ENCODE data around the gene ZNF787.
"Not testable (repeated sequence)": the region's sequence is repeated elsewhere in the genome, so short reads cannot be mapped to it uniquely, and the experiment has no call there.

The ZNF787 gene

DNA sequence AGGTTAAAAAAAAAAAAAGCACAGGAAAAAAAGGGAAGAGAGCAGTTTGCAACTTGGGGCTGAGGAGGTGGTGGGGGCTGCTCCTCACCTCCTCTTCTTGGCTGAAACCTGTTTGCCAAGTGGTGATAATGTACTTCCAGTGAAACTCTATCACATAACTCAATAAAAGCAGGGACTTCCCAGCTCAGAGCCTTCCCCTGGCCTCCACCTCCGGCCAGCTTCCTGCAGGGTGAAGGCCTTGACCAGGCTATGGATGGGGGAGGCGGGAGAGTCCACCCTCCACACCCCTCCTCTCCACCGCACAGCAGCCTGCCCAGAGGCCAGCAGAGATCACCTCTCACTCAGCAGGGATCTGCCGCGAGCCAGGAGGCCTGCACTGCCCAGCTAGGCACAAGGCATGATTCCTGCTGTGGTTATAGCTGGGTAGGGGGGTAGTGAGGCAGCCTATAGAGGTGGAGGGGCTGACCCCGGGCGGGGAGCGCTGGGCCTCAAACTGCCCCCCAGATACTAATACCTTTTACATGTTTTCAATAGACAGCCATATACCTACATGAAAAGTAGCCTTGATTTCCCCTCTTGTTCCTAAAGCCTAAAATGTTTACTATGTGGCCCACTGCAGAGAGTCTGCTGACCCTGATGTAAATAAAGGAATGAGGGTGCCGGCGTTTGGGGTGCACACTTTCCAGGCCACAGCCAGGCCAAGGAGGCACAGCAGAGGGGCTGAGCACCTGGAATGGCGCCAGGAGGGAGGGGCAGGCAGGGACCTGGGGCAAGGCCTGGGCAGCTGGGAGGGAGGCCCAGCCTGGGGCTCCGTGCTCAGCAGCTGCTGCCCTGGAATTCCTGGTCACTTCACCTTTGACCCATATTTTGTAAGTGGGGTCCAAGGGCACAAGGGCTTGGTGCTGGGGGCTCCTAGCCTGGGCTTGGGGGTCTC, 10.3 kb downstream of the ZNF787 start:
- no peak for FAIRE-seq
- TF ChIP-seq, protein P1, sequence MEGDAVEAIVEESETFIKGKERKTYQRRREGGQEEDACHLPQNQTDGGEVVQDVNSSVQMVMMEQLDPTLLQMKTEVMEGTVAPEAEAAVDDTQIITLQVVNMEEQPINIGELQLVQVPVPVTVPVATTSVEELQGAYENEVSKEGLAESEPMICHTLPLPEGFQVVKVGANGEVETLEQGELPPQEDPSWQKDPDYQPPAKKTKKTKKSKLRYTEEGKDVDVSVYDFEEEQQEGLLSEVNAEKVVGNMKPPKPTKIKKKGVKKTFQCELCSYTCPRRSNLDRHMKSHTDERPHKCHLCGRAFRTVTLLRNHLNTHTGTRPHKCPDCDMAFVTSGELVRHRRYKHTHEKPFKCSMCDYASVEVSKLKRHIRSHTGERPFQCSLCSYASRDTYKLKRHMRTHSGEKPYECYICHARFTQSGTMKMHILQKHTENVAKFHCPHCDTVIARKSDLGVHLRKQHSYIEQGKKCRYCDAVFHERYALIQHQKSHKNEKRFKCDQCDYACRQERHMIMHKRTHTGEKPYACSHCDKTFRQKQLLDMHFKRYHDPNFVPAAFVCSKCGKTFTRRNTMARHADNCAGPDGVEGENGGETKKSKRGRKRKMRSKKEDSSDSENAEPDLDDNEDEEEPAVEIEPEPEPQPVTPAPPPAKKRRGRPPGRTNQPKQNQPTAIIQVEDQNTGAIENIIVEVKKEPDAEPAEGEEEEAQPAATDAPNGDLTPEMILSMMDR (IDR thresholded peaks at IDR 0.05; ENCODE audit: insufficient read depth, missing control alignments) = no peak
- no peak for DNase-seq (ENCODE audit: insufficient read length, low spot score)

DNA sequence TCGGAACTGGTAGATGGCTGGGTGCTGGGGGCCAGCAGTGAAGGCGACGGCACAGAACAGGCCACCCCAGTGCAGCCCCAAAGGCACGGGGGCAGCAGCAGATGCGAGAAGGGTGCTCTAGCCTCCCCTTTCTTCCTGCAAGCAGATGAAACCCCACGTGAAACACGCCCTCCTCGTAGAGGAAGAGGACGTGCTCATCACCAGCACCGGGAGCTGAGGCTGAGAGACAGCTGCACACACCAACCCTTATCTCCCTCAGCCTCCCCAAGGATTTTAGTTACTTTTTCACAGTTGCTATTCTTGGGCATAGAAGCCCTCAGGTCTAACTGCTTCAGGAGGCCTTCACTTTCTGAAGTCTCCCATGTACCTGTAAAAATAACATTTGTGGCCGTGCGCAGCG, 11.9 kb downstream of the ZNF787 start:
- TF ChIP-seq, protein P1 (IDR thresholded peaks at IDR 0.05; ENCODE audit: insufficient read depth, missing control alignments) = no peak
- FAIRE-seq = no peak
- DNase-seq (ENCODE audit: insufficient read length, low spot score) = no peak

DNA sequence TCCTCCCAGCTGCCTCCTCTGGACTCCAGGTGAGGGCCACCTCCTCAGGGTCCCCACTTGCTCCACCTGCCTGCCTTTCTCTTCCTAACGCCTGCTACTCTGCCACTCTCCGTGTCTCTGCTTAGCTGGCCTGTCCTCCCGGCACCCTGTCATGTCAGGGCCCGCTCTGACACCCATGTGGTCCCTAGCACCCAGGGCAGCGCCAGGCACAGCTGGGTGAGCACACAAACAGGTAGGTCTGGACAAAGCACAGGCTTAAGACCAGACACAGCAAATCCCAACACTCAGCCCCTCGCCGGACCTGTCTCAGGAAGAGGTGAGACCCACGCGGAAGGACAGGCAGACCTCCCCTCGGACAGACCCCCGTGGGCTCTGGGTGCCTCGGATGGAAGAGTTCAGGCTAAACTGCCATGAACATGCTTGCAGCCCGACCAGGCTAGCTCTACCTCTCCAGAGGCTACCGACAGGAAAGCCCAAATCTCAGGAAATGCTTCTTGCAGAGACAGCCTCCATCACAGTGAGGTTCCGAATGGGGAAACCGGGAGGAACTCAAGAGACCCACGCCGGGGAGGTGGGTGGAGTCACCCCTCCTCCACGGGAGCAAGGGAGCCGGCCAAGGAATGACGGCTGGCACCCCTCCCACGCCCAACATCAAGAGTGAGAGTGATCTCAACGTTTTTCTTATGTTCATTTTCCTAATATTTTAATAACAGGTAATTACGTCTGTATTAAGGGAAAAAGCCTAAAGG, 12.5 kb downstream of the ZNF787 start:
- TF ChIP-seq, protein P1 (IDR thresholded peaks at IDR 0.05; ENCODE audit: insufficient read depth, missing control alignments) = no peak
- FAIRE-seq (no peak), DNase-seq (ENCODE audit: insufficient read length, low spot score) (no peak)

DNA sequence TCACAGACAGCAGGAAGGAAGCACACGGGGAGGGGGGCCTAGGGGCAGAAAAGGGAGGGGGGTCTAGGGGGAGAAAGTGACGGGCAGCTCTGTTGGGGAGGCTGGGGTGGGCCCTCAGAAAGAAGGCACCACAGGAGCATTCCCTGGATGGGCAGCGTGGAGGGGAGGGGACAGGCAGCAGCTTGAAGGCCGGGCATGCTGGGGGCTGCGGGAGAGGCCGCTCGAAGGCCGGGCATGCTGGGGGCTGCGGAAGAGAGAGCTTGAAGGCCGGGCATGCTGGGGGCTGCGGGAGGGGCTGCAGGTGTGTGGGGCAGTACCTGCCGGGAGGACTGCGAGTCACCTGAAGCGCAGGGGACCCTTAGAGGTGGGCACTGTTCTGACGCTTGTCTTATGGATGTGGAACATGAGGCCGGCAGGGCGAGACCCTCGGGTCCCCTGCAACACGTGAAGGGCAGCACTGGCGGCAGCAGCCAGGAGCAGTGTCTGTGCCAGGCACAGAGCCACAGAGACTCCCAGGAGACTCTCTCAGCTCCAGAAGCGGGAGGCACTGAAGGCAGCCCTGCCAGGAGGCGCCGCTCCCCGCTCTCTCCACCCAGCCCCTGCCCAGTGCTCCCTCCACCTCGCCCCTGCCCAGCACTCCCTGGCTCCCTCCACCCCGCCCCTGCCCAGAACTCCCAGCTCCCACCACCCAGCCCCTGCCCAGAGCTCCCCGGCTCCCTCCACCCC, 13.3 kb downstream of the ZNF787 start:
- DNase-seq (ENCODE audit: insufficient read length, low spot score) (no peak), FAIRE-seq (no peak)
- TF ChIP-seq, protein P1 (IDR thresholded peaks at IDR 0.05; ENCODE audit: insufficient read depth, missing control alignments) = no peak

GRCh38 chr19:56106993-56107392, 14.1 kb downstream of the ZNF787 start:
- DNase-seq (ENCODE audit: insufficient read length, low spot score) (no peak), FAIRE-seq (no peak)
- TF ChIP-seq, protein P1 (IDR thresholded peaks at IDR 0.05; ENCODE audit: insufficient read depth, missing control alignments) = no peak

DNA sequence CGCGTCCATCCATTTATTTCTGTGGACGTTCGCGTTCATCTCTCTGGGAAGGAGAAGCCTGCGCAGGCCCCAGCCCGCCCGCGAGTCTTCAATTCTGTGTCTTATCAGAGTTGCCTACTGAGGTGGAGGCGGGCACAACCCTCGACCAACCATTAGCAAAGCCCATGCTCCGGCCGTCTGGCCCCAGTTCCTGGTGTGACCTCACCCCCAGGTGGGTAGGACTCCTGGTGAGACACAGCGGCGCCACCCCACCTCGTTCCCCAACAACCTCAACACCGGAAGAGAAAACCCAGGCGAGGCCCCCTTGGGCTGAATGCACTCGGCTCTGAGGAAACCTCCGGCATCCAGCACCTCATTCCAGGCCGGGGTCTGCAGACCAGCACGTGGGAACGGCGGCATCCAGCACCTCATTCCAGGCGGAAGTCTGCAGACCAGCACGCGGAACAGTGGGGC, 14.7 kb downstream of the ZNF787 start:
- no peak for FAIRE-seq
- DNase-seq (ENCODE audit: insufficient read length, low spot score) = no peak
- TF ChIP-seq, protein P1 (IDR thresholded peaks at IDR 0.05; ENCODE audit: insufficient read depth, missing control alignments) = no peak

DNA sequence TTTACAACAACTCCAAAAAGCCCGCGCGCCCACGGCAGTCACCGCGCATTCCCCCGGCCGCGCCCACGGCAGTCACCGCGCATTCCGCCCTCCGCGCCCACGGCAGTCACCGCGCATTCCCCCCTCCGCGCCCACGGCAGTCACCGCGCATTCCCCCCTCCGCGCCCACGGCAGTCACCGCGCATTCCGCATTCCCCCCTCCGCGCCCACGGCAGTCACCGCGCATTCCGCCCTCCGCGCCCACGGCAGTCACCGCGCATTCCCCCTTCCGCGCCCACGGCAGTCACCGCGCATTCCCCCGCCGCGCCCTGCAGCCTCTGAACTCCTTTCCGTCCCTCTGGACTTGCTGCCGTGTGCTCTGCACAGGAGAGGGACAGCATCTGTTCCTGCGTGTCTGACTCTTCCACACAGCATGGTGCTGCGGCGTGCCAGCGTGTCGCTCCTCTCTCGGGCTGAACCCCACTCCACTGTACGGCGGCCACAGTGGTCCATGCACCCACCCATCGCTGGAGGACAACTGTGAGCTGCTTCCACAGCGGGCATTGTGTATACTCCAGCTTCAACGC, 15.2 kb downstream of the ZNF787 start:
- FAIRE-seq; DNase-seq (ENCODE audit: insufficient read length, low spot score): not testable (repeated sequence)
